HFF-Myc (cell line): ENCODE measurements around the gene TCEA3.

ENCODE experiments used
- DNase-seq: peaks from one replicate; pipeline ENCODE4 v3.0.0-alpha.2; 2011; ENCODE audit warnings: low read depth; ENCODE audit errors: extremely low read depth
- H3K4me3 ChIP-seq: replicated peaks from 2 replicates; pipeline ENCODE4 v1.5.1; 2011; ENCODE audit warnings: low read depth, mild to moderate bottlenecking, control low read depth, low read length
- CTCF ChIP-seq: IDR thresholded peaks from 2 replicates; pipeline ENCODE4 v1.5.1; 2012; ENCODE audit warnings: mild to moderate bottlenecking, low read depth, low read length, control low read depth; ENCODE audit errors: missing control alignments

TCEA3 gene

DNA sequence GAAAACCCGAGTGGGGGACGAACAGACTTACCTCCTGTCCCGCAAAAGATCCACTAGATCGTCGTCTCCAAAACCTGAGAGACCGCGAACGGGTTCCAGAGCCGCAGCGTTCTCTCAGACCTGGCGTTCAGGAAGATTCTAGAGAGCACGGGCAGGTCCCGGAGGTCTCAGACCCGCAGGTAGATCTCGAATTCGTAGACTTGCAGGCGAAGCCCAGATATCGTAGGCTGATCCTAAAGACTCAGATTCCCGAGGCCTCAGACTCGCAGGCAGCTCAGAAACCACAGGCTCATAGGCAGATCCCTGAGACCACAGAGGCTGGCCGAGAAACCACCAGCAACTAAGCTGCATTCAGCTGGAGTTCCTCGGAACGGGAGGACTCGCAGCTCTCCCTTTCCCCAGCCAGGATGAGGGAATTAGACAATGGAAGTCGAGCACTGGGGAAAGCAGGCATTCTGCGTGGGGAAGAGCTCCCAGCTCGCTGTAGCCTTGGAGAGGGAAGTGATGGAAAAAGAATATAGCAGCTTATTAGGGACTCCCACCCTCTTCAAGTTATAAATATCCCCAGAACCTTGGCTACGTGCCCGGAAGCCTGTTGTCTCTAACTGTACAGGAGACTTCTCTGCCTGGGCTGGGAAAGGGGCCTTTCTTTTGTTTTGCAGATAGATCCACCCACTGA is 55.1 kb downstream of the TCEA3 start, which contains the start of gene ZNF436:
TSS of gene ZNF436 (minus strand) at position 502 of the 679 bp plus-strand sequence. CDS start 1,831 bp downstream, outside the sequence.
- no peak for DNase-seq
- peak within 1 kb of the TSS; percentile 87 for H3K4me3 ChIP-seq
- no peak for TF ChIP-seq CTCF

GRCh38 chr1:23368562-23369334 is 55.8 kb downstream of the TCEA3 start:
- no peak for DNase-seq
- H3K4me3 ChIP-seq = peak overlapping the region; percentile 87

GRCh38 chr1:23367791-23368561 is 56.6 kb downstream of the TCEA3 start:
- peak; percentile 96 for DNase-seq
- no peak for TF ChIP-seq CTCF
- H3K4me3 ChIP-seq = peak overlapping the region; percentile 87

More at GRCh38 chr1:23368562-23369334, 55.8 kb downstream of the TCEA3 start:
- TF ChIP-seq CTCF = peak; percentile 29

- TF ChIP-seq CTCF = no peak
- no peak for DNase-seq
- H3K4me3 ChIP-seq = peak overlapping the region; percentile 87
Measured at GRCh38 chr1:23367451-23367790, 57.1 kb downstream of the TCEA3 start.

GRCh38 chr1:23366598-23366997 is 58.0 kb downstream of the TCEA3 start:
- DNase-seq = no peak
- TF ChIP-seq CTCF = no peak
- no peak overlapping the region for H3K4me3 ChIP-seq

- TF ChIP-seq CTCF = no peak
- H3K4me3 ChIP-seq = no peak overlapping the region
- no peak for DNase-seq
Measured at GRCh38 chr1:23366146-23366545, 58.4 kb downstream of the TCEA3 start.
